ENCODE measurements around the gene SMARCA2.

Gene SMARCA2

DNA sequence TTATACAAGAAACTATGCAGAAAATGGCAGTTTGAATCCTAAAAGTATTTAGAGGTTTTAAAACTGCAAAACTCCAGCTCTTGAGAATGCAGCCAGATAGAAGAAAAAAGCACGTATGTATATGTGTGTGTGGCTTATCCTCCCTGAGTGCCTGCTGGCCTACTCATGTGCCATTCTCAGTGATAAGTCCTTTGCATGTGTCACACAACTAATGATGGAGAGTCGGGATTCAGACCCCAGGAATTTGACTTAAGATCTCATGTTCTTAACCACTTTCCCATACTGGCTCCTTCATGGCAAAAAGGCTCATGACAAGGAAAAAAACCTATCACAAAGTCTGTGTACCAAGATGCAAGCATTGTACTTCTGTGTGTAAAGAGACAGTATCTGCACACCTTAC lies 26.6 kb downstream of the SMARCA2 start:
- no peaks in the 10 kb centered on the region for H3K79me2 ChIP-seq (ENCODE audit: insufficient read depth, low read length)
- H3K4me1 ChIP-seq (ENCODE audit: insufficient read depth, low read length, severe bottlenecking): no peaks in the 10 kb centered on the region
- H2AFZ ChIP-seq (ENCODE audit: low read length): no peak overlapping the region
- H3K27ac ChIP-seq (ENCODE audit: low read depth, low read length, poor library complexity, severe bottlenecking): no peak overlapping the region
- TF ChIP-seq EZH2 (IDR thresholded peaks at IDR 0.05; ENCODE audit: borderline replicate concordance, low read length): no peak
- TF ChIP-seq, protein P1, sequence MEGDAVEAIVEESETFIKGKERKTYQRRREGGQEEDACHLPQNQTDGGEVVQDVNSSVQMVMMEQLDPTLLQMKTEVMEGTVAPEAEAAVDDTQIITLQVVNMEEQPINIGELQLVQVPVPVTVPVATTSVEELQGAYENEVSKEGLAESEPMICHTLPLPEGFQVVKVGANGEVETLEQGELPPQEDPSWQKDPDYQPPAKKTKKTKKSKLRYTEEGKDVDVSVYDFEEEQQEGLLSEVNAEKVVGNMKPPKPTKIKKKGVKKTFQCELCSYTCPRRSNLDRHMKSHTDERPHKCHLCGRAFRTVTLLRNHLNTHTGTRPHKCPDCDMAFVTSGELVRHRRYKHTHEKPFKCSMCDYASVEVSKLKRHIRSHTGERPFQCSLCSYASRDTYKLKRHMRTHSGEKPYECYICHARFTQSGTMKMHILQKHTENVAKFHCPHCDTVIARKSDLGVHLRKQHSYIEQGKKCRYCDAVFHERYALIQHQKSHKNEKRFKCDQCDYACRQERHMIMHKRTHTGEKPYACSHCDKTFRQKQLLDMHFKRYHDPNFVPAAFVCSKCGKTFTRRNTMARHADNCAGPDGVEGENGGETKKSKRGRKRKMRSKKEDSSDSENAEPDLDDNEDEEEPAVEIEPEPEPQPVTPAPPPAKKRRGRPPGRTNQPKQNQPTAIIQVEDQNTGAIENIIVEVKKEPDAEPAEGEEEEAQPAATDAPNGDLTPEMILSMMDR (IDR thresholded peaks at IDR 0.05; ENCODE audit: low read length): no peak
- no peak overlapping the region for H3K4me2 ChIP-seq (ENCODE audit: low read length)
- no peaks in the 10 kb centered on the region for H4K20me1 ChIP-seq (ENCODE audit: insufficient read depth, low read length)
- no peaks in the 10 kb centered on the region for H3K27me3 ChIP-seq (ENCODE audit: insufficient read depth, low read length)
- no peaks in the 10 kb centered on the region for H3K9me3 ChIP-seq (ENCODE audit: low read length)
- H3F3A ChIP-seq (ENCODE audit: insufficient read depth, low read length): no peaks in the 10 kb centered on the region
- H3K4me3 ChIP-seq (ENCODE audit: low read depth, low read length, poor library complexity, severe bottlenecking): no peak overlapping the region
- H3K9me2 ChIP-seq (ENCODE audit: low read depth, low read length): no peaks in the 10 kb centered on the region
- no peak overlapping the region for H3K9ac ChIP-seq (ENCODE audit: low read length)
- H3K36me3 ChIP-seq (ENCODE audit: insufficient read depth, low read length): peaks cover 58% of the 10 kb centered on the region

DNA sequence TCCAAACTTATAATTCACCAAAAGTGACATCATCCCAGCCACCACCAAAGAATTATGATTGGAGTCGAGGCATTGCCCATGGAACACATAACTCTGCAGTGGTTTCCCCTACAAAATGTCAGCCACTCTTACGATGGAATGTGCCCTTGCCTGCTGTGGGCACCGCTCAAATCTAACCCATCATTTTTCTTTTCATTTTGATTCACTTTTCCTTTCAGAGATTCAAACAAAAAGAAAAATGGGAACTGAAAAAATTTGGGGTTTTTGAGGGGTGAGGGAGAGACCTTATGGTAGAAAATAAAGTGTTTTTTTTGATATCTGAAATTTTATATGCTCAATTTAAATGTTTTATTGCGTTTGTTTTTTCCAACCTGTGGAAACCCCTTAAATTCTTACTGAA lies 28.1 kb downstream of the SMARCA2 start:
- no peaks in the 10 kb centered on the region for H3K27me3 ChIP-seq (ENCODE audit: insufficient read depth, low read length)
- H3K4me1 ChIP-seq (ENCODE audit: insufficient read depth, low read length, severe bottlenecking): no peaks in the 10 kb centered on the region
- TF ChIP-seq, protein P1 (IDR thresholded peaks at IDR 0.05; ENCODE audit: low read length): no peak
- no peak for TF ChIP-seq EZH2 (IDR thresholded peaks at IDR 0.05; ENCODE audit: borderline replicate concordance, low read length)
- H3K4me3 ChIP-seq (ENCODE audit: low read depth, low read length, poor library complexity, severe bottlenecking): no peak overlapping the region
- H3K9me3 ChIP-seq (ENCODE audit: low read length): no peaks in the 10 kb centered on the region
- H3K4me2 ChIP-seq (ENCODE audit: low read length): no peak overlapping the region
- no peaks in the 10 kb centered on the region for H3K79me2 ChIP-seq (ENCODE audit: insufficient read depth, low read length)
- no peak overlapping the region for H3K27ac ChIP-seq (ENCODE audit: low read depth, low read length, poor library complexity, severe bottlenecking)
- H3K9ac ChIP-seq (ENCODE audit: low read length): no peak overlapping the region
- H2AFZ ChIP-seq (ENCODE audit: low read length): no peak overlapping the region
- peaks cover 43% of the 10 kb centered on the region for H3K36me3 ChIP-seq (ENCODE audit: insufficient read depth, low read length)
- H4K20me1 ChIP-seq (ENCODE audit: insufficient read depth, low read length): no peaks in the 10 kb centered on the region
- H3K9me2 ChIP-seq (ENCODE audit: low read depth, low read length): no peaks in the 10 kb centered on the region
- no peaks in the 10 kb centered on the region for H3F3A ChIP-seq (ENCODE audit: insufficient read depth, low read length)

DNA sequence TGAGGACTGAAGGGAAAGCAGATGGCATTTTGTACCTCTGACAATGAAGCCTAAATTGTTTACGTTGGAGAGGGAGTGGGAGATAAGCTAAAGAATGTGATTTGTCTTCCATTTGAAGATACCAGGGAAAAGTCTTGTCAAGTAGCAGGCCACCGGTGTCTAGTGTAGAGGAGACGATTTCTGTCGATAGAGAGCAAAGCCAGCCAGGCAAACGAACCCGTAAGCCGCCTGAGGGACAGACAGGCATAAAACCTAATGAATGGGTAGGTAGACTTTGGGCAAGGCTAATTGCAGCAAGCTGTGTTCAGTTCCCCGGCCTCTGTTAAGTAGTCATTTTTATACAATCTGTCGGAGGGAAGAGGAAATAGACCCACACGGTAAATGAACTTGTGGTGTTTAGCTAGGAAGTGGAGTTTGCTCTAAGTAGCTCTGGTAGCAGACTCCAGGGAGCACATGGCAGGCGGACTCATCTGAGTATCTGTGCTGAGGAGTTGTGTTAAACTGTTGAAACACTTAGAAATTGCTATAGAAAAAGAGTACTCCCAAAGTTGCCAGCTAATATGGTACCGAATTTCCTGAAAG lies 28.8 kb downstream of the SMARCA2 start:
- Histone ChIP-seq H2AFZ (ENCODE audit: low read length) (no peak overlapping the region), H3K27me3 (ENCODE audit: insufficient read depth, low read length) (no peaks in the 10 kb centered on the region), H3K79me2 (ENCODE audit: insufficient read depth, low read length) (no peaks in the 10 kb centered on the region), H4K20me1 (ENCODE audit: insufficient read depth, low read length) (no peaks in the 10 kb centered on the region), H3K9ac (ENCODE audit: low read length) (no peak overlapping the region), H3K4me3 (ENCODE audit: low read depth, low read length, poor library complexity, severe bottlenecking) (no peak overlapping the region), H3K9me3 (ENCODE audit: low read length) (no peaks in the 10 kb centered on the region), H3K36me3 (ENCODE audit: insufficient read depth, low read length) (peaks cover 37% of the 10 kb centered on the region), H3K4me2 (ENCODE audit: low read length) (no peak overlapping the region), H3K4me1 (ENCODE audit: insufficient read depth, low read length, severe bottlenecking) (no peaks in the 10 kb centered on the region), H3F3A (ENCODE audit: insufficient read depth, low read length) (no peaks in the 10 kb centered on the region), H3K27ac (ENCODE audit: low read depth, low read length, poor library complexity, severe bottlenecking) (no peak overlapping the region), H3K9me2 (ENCODE audit: low read depth, low read length) (no peaks in the 10 kb centered on the region)
- TF ChIP-seq, protein P1 (IDR thresholded peaks at IDR 0.05; ENCODE audit: low read length): no peak
- no peak for TF ChIP-seq EZH2 (IDR thresholded peaks at IDR 0.05; ENCODE audit: borderline replicate concordance, low read length)
